HG02610 (cell line): ENCODE measurements around the gene NYAP1.
"Not testable (repeated sequence)": the region's sequence is repeated elsewhere in the genome, so short reads cannot be mapped to it uniquely, and the experiment has no call there.

Source experiments
- ATAC-seq: cut with Tn5 transposase; IDR thresholded peaks from one replicate; pipeline ENCODE4 v1.9.1; 2021; ENCODE audit warnings: mild to moderate bottlenecking, moderate library complexity; ENCODE audit not compliant: unreplicated experiment

Gene NYAP1

GRCh38 chr7:100483722-100484672 lies at the start of gene NYAP1:
Gene NYAP1, plus strand, starts transcription at chr7:100483927. Its CDS starts 1,385 bp downstream, at chr7:100485312.
- peak; percentile 23 for ATAC-seq

GRCh38 chr7:100434297-100435144 lies 49.2 kb upstream of the NYAP1 start:
- ATAC-seq: no peak

GRCh38 chr7:100435401-100436304 lies 48.1 kb upstream of the NYAP1 start:
- peak; percentile 19 for ATAC-seq

GRCh38 chr7:100437150-100438100 lies 46.3 kb upstream of the NYAP1 start:
- no peak for ATAC-seq

- ATAC-seq: no peak
These were observed 45.6 kb upstream of the NYAP1 start for GRCh38 chr7:100438172-100438571.

- ATAC-seq: not testable (repeated sequence)
These were observed 45.0 kb upstream of the NYAP1 start for GRCh38 chr7:100438731-100439130.

- not testable (repeated sequence) for ATAC-seq
These were observed 44.5 kb upstream of the NYAP1 start for GRCh38 chr7:100439244-100439643.

GRCh38 chr7:100441641-100442535 lies 41.8 kb upstream of the NYAP1 start:
- no peak for ATAC-seq

GRCh38 chr7:100443096-100443840 lies 40.5 kb upstream of the NYAP1 start:
- no peak for ATAC-seq

GRCh38 chr7:100444311-100445278 lies 39.1 kb upstream of the NYAP1 start:
- ATAC-seq: no peak

GRCh38 chr7:100446040-100446439 lies 37.7 kb upstream of the NYAP1 start:
- no peak for ATAC-seq

GRCh38 chr7:100447363-100447762 lies 36.4 kb upstream of the NYAP1 start:
- ATAC-seq: not testable (repeated sequence)

GRCh38 chr7:100449190-100449795 lies 34.4 kb upstream of the NYAP1 start:
- ATAC-seq: no peak

- ATAC-seq: no peak
These were observed 31.2 kb upstream of the NYAP1 start for GRCh38 chr7:100452513-100452912.

- ATAC-seq: not testable (repeated sequence)
These were observed 29.9 kb upstream of the NYAP1 start for GRCh38 chr7:100453854-100454253.

GRCh38 chr7:100455206-100455605 lies 28.5 kb upstream of the NYAP1 start:
- no peak for ATAC-seq
